Measurements from ENCODE around the gene GAS6.

GAS6 gene

DNA sequence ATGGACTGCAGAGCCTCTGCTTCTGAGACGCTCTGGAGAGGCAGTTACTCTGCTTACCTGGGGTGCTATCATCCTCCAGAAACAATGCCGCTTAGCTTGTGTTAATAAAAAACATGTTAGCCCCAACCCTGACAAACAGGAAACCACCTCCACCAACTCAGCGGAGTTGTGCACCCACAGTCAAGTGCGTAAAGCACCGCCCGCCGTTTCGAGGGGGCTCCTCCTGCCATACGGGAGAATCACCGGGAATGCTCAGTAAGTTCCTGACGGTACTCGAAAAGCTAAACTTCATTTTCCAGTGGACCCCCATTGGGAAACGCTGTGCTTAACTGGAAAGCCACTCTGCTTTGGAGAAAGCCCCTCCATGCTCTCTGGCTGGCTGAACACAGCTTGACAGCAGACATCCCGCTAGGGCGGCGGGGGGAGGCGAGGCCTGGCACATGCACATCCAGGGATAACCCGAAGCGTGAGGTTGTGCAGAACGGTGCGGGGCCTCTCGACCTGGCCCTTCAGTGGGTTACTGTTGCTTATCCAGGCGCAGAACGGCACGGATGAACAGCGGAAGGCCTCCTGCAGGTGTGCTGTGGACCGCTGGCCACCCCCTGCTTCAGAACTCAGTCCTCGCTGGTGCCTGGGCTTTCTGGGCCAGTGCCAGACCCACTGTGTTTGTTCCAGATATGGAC is 17.1 kb downstream of the GAS6 start:
- no peak overlapping the region for H3K4me3 ChIP-seq (replicated peaks in 1 of 2; ENCODE audit: low read depth in 2 of 2, low read length in 2 of 2)
- no peak for DNase-seq (ENCODE audit: low read depth in 2 of 2)
- TF ChIP-seq, protein P1, sequence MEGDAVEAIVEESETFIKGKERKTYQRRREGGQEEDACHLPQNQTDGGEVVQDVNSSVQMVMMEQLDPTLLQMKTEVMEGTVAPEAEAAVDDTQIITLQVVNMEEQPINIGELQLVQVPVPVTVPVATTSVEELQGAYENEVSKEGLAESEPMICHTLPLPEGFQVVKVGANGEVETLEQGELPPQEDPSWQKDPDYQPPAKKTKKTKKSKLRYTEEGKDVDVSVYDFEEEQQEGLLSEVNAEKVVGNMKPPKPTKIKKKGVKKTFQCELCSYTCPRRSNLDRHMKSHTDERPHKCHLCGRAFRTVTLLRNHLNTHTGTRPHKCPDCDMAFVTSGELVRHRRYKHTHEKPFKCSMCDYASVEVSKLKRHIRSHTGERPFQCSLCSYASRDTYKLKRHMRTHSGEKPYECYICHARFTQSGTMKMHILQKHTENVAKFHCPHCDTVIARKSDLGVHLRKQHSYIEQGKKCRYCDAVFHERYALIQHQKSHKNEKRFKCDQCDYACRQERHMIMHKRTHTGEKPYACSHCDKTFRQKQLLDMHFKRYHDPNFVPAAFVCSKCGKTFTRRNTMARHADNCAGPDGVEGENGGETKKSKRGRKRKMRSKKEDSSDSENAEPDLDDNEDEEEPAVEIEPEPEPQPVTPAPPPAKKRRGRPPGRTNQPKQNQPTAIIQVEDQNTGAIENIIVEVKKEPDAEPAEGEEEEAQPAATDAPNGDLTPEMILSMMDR (IDR thresholded peaks at IDR 0.05; ENCODE audit: low read depth, low read length), result no peak

DNA sequence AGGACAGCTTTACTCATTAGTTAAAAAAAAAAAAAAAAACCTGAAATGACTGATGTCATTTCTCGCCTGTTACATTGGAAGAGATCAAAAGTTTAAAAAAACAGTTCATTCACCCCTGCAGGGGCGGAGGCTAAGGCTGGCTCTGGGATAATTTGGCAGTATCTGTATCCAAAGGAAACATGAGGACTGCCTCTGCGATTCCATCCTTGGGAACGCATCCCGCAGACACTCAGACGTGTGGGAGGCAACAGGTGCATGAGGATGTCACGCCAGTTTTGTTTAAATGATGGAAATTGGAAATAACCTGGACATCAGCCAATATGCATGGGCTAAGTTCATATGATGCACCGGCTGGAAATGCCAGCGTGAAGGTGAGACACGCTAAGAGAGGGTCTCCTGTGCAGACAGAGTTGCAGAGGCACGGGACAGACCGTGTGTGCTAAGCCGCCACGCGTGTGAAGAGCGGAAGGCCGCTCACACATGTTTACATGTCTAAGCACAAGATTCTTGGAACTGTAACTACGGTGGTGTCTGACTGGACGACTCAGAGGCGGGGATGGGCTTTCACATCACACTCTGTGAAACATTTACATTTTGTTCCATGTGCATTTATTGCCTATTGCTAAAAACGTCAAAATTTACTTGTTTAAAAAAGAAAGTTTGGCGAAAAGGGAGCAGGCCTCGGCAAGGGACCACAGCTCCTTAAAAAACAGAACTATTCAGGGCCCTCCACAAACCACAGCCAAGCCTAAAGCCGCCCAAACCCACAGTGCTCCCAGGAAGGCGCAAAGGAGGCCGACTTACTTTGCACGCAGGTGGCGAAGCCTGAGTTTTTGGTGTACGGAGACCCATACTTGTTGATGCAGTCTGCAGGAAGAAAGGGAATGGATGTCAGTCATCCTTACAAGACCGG is 17.9 kb downstream of the GAS6 start:
- H3K4me3 ChIP-seq (replicated peaks in 1 of 2; ENCODE audit: low read depth in 2 of 2, low read length in 2 of 2), result no peak overlapping the region

DNA sequence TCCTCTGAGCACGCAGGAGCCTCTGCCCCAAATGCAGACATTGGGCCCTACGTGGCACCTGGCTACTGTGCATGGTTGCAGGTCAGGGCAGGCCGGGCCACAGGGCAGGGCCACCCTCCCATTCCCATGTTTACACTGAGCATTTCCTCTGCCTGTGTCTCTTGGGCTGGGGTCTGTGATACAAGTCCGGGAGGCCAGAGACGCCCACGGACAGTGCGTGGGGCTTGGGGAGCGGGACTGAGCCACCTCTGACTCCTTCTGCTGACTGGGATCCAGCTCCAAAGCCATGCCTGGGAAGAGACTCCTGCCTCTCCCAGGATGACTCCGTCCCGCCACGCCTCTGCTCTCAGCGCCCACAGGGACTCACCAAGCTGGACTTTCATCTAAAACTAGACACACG is 18.8 kb downstream of the GAS6 start:
- DNase-seq (ENCODE audit: low read depth in 2 of 2), result no peak
- H3K4me3 ChIP-seq (replicated peaks in 1 of 2; ENCODE audit: low read depth in 2 of 2, low read length in 2 of 2), result no peak overlapping the region
- TF ChIP-seq, protein P1 (IDR thresholded peaks at IDR 0.05; ENCODE audit: low read depth, low read length), result no peak

More for the DNA sequence above, 17.9 kb downstream of the GAS6 start:
- TF ChIP-seq, protein P1 (IDR thresholded peaks at IDR 0.05; ENCODE audit: low read depth, low read length), result no peak
- DNase-seq (ENCODE audit: low read depth in 2 of 2), result no peak

DNA sequence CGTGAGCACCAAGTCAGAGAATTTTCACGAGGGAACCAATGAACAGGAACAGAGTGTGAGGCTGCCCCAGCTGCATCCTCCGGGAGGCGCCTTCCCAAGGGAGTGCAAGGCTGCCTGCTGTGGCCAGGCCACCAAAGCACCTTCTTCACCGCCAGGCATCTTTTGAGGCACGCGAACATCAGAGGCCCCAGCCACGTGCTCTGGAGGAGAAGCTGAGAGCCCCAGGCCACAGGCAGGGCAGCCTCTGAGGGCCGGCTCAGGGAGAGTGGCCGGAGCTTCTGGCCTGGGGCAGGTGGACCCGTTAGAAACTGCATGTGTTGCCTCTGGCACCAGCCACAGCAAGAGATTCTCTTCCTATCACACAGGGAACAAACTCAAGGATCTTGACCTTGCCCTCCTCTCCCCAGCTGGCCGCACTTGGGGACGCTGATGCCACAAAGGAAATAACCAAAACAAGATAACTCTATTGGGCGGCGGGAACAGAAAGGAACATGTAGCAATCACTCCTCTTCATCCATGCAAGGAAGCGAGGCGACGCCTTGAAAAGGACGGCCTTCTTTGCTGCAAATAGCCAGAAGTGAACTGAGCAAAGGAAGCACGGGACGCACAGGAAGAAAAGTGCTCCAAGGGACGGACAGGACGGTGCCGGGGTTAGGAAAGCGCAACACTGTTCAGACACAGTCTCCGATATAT is 19.9 kb downstream of the GAS6 start:
- DNase-seq (ENCODE audit: low read depth in 2 of 2), result no peak
- H3K4me3 ChIP-seq (replicated peaks in 1 of 2; ENCODE audit: low read depth in 2 of 2, low read length in 2 of 2), result no peak overlapping the region
- TF ChIP-seq, protein P1 (IDR thresholded peaks at IDR 0.05; ENCODE audit: low read depth, low read length), result no peak

DNA sequence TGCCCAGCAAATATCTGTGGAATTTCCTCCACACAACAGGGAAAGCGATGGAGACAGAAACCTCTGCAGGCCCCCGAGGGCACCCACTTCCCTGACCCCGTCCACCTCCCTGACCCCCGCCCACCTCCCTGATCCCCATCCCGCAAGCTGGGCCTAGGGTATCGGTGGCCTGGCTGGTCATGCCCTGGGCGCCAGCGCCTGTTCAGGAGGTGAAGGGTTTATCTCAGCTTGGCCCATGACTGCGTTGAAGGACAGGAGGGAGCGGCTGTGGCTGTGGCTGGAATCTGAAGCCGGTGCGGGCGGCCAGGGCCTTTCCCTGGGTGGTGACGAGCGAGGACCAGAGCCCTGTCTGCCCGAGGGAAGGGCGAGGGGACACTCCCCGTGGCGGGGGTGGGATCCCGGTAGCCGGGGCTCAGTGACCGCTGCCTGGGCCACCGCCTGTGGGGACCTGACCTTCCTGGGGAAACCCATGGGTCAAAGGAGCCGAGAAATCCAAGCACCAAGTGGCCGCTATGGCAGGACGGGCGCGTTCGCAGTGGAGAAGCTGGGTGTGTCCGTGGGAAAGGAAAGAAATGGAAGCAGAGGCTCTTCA is 20.7 kb downstream of the GAS6 start:
- no peak overlapping the region for H3K4me3 ChIP-seq (replicated peaks in 1 of 2; ENCODE audit: low read depth in 2 of 2, low read length in 2 of 2)
- no peak for DNase-seq (ENCODE audit: low read depth in 2 of 2)
- TF ChIP-seq, protein P1 (IDR thresholded peaks at IDR 0.05; ENCODE audit: low read depth, low read length), result no peak

DNA sequence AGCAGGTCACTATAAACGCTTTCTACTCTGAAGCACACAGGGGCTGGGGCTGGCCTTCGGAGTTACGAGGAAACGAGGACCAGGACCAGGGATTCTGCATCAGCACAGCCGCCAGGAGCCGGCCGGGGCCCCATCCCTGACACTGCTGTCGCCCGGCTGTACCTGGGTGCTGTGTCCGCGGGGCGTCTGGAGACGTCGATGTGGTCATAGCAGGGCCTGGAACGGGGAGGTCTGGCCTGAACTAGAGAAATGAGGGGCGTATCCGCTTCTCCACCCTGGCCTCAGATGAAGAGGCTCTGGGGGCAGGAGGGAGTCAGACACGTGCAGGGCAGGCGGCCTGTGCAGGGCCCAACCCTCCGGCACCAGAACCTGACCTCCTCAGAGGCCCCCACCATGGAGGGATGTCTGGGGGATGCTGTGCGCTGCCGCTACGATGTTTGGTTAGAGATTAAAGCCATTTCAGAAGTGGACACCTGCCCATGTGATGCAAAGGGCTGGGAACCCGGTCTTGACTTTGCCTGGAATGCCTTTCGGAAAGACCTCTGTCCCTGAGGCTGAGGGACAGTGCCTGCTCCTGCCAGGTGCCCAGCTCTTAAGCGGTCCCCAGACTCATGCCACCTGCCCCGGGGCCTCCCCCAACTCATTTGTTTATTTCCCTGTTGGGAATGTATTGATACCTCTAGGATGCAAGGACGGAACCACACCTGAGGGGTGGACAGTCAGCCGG is 21.4 kb downstream of the GAS6 start:
- TF ChIP-seq, protein P1 (IDR thresholded peaks at IDR 0.05; ENCODE audit: low read depth, low read length), result no peak
- no peak for DNase-seq (ENCODE audit: low read depth in 2 of 2)
- no peak overlapping the region for H3K4me3 ChIP-seq (replicated peaks in 1 of 2; ENCODE audit: low read depth in 2 of 2, low read length in 2 of 2)
